Measurements from ENCODE around the gene EXOC6B.

The EXOC6B gene

GRCh38 chr2:72636210-72636609 is 189.6 kb downstream of the EXOC6B start:
- Histone ChIP-seq H3K9me3 (ENCODE audit: control insufficient read depth, insufficient read depth, low read length) (peaks cover 7% of the 10 kb centered on the region; the same call in 1 of the 2 replicates), H3K36me3 (ENCODE audit: control insufficient read depth, insufficient read depth, low read length) (no peaks in the 10 kb centered on the region), H3K4me1 (ENCODE audit: control insufficient read depth, insufficient read depth, low read length) (peaks cover 10% of the 10 kb centered on the region), H3K4me3 (ENCODE audit: low read depth, low read length) (no peak overlapping the region), H3K27ac (ENCODE audit: low read depth, low read length) (no peak overlapping the region), H3K9ac (ENCODE audit: low read depth, low read length) (no peak overlapping the region), H3K27me3 (ENCODE audit: control insufficient read depth, insufficient read depth, low read length) (no peaks in the 10 kb centered on the region)

- Histone ChIP-seq H3K4me3 (ENCODE audit: low read depth, low read length) (no peak overlapping the region), H3K27me3 (ENCODE audit: control insufficient read depth, insufficient read depth, low read length) (no peaks in the 10 kb centered on the region), H3K27ac (ENCODE audit: low read depth, low read length) (no peak overlapping the region), H3K9ac (ENCODE audit: low read depth, low read length) (no peak overlapping the region), H3K36me3 (ENCODE audit: control insufficient read depth, insufficient read depth, low read length) (no peaks in the 10 kb centered on the region), H3K9me3 (ENCODE audit: control insufficient read depth, insufficient read depth, low read length) (no peaks in the 10 kb centered on the region), H3K4me1 (ENCODE audit: control insufficient read depth, insufficient read depth, low read length) (peaks cover 12% of the 10 kb centered on the region; the same call in 1 of the 2 replicates)
These were observed 195.1 kb downstream of the EXOC6B start for GRCh38 chr2:72630767-72631166.

- no peaks in the 10 kb centered on the region for H3K27me3 ChIP-seq (ENCODE audit: control insufficient read depth, insufficient read depth, low read length)
- H3K9me3 ChIP-seq (ENCODE audit: control insufficient read depth, insufficient read depth, low read length) = no peaks in the 10 kb centered on the region
- no peak overlapping the region for H3K9ac ChIP-seq (ENCODE audit: low read depth, low read length)
- H3K36me3 ChIP-seq (ENCODE audit: control insufficient read depth, insufficient read depth, low read length) = no peaks in the 10 kb centered on the region
- H3K27ac ChIP-seq (ENCODE audit: low read depth, low read length) = no peak overlapping the region
- H3K4me3 ChIP-seq (ENCODE audit: low read depth, low read length) = no peak overlapping the region
- H3K4me1 ChIP-seq (ENCODE audit: control insufficient read depth, insufficient read depth, low read length) = peaks cover 12% of the 10 kb centered on the region; the same call in 1 of the 2 replicates
These were observed 196.8 kb downstream of the EXOC6B start for GRCh38 chr2:72629062-72629461.

GRCh38 chr2:72627083-72627482 is 198.8 kb downstream of the EXOC6B start:
- Histone ChIP-seq H3K27me3 (ENCODE audit: control insufficient read depth, insufficient read depth, low read length) (no peaks in the 10 kb centered on the region), H3K9ac (ENCODE audit: low read depth, low read length) (no peak overlapping the region), H3K36me3 (ENCODE audit: control insufficient read depth, insufficient read depth, low read length) (no peaks in the 10 kb centered on the region), H3K4me1 (ENCODE audit: control insufficient read depth, insufficient read depth, low read length) (peaks cover 12% of the 10 kb centered on the region; the same call in 1 of the 2 replicates), H3K27ac (ENCODE audit: low read depth, low read length) (no peak overlapping the region), H3K4me3 (ENCODE audit: low read depth, low read length) (no peak overlapping the region), H3K9me3 (ENCODE audit: control insufficient read depth, insufficient read depth, low read length) (no peaks in the 10 kb centered on the region)

GRCh38 chr2:72625366-72625765 is 200.5 kb downstream of the EXOC6B start:
- H3K9ac ChIP-seq (ENCODE audit: low read depth, low read length) = no peak overlapping the region
- no peak overlapping the region for H3K4me3 ChIP-seq (ENCODE audit: low read depth, low read length)
- no peaks in the 10 kb centered on the region for H3K36me3 ChIP-seq (ENCODE audit: control insufficient read depth, insufficient read depth, low read length)
- peaks cover 12% of the 10 kb centered on the region; the same call in 1 of the 2 replicates for H3K4me1 ChIP-seq (ENCODE audit: control insufficient read depth, insufficient read depth, low read length)
- no peak overlapping the region for H3K27ac ChIP-seq (ENCODE audit: low read depth, low read length)
- no peaks in the 10 kb centered on the region for H3K27me3 ChIP-seq (ENCODE audit: control insufficient read depth, insufficient read depth, low read length)
- H3K9me3 ChIP-seq (ENCODE audit: control insufficient read depth, insufficient read depth, low read length) = no peaks in the 10 kb centered on the region

- Histone ChIP-seq H3K27ac (ENCODE audit: low read depth, low read length) (no peak overlapping the region), H3K27me3 (ENCODE audit: control insufficient read depth, insufficient read depth, low read length) (no peaks in the 10 kb centered on the region), H3K4me1 (ENCODE audit: control insufficient read depth, insufficient read depth, low read length) (peaks cover 20% of the 10 kb centered on the region)
These were observed 202.4 kb downstream of the EXOC6B start for GRCh38 chr2:72623481-72623880.

GRCh38 chr2:72619626-72620025 is 206.2 kb downstream of the EXOC6B start:
- Histone ChIP-seq H3K9ac (ENCODE audit: low read depth, low read length) (no peak overlapping the region), H3K9me3 (ENCODE audit: control insufficient read depth, insufficient read depth, low read length) (no peaks in the 10 kb centered on the region), H3K36me3 (ENCODE audit: control insufficient read depth, insufficient read depth, low read length) (no peaks in the 10 kb centered on the region), H3K4me1 (ENCODE audit: control insufficient read depth, insufficient read depth, low read length) (peaks cover 12% of the 10 kb centered on the region; the same call in 1 of the 2 replicates), H3K27me3 (ENCODE audit: control insufficient read depth, insufficient read depth, low read length) (no peaks in the 10 kb centered on the region), H3K27ac (ENCODE audit: low read depth, low read length) (no peak overlapping the region), H3K4me3 (ENCODE audit: low read depth, low read length) (no peak overlapping the region)

More at GRCh38 chr2:72623481-72623880, 202.4 kb downstream of the EXOC6B start:
- no peaks in the 10 kb centered on the region for H3K9me3 ChIP-seq (ENCODE audit: control insufficient read depth, insufficient read depth, low read length)
- H3K4me3 ChIP-seq (ENCODE audit: low read depth, low read length) = no peak overlapping the region
- H3K9ac ChIP-seq (ENCODE audit: low read depth, low read length) = no peak overlapping the region
- no peaks in the 10 kb centered on the region for H3K36me3 ChIP-seq (ENCODE audit: control insufficient read depth, insufficient read depth, low read length)

GRCh38 chr2:72613931-72614330 is 211.9 kb downstream of the EXOC6B start:
- Histone ChIP-seq H3K27ac (ENCODE audit: low read depth, low read length) (no peak overlapping the region), H3K9ac (ENCODE audit: low read depth, low read length) (no peak overlapping the region), H3K27me3 (ENCODE audit: control insufficient read depth, insufficient read depth, low read length) (no peaks in the 10 kb centered on the region), H3K4me1 (ENCODE audit: control insufficient read depth, insufficient read depth, low read length) (0 out of 2 replicates have a peak, but pooled peaks cover 5% of the 10 kb centered on the region), H3K9me3 (ENCODE audit: control insufficient read depth, insufficient read depth, low read length) (no peaks in the 10 kb centered on the region), H3K36me3 (ENCODE audit: control insufficient read depth, insufficient read depth, low read length) (no peaks in the 10 kb centered on the region), H3K4me3 (ENCODE audit: low read depth, low read length) (no peak overlapping the region)

GRCh38 chr2:72612614-72613160 is 213.1 kb downstream of the EXOC6B start:
- Histone ChIP-seq H3K36me3 (ENCODE audit: control insufficient read depth, insufficient read depth, low read length) (no peaks in the 10 kb centered on the region), H3K27ac (ENCODE audit: low read depth, low read length) (no peak overlapping the region)

GRCh38 chr2:72607189-72607588 is 218.6 kb downstream of the EXOC6B start:
- H3K27me3 ChIP-seq (ENCODE audit: control insufficient read depth, insufficient read depth, low read length) = no peaks in the 10 kb centered on the region
- H3K27ac ChIP-seq (ENCODE audit: low read depth, low read length) = no peak overlapping the region
- no peak overlapping the region for H3K9ac ChIP-seq (ENCODE audit: low read depth, low read length)
- H3K36me3 ChIP-seq (ENCODE audit: control insufficient read depth, insufficient read depth, low read length) = no peaks in the 10 kb centered on the region
- H3K4me1 ChIP-seq (ENCODE audit: control insufficient read depth, insufficient read depth, low read length) = peaks cover 11% of the 10 kb centered on the region
- no peak overlapping the region for H3K4me3 ChIP-seq (ENCODE audit: low read depth, low read length)
- no peaks in the 10 kb centered on the region for H3K9me3 ChIP-seq (ENCODE audit: control insufficient read depth, insufficient read depth, low read length)

More at GRCh38 chr2:72612614-72613160, 213.1 kb downstream of the EXOC6B start:
- Histone ChIP-seq H3K4me3 (ENCODE audit: low read depth, low read length) (no peak overlapping the region), H3K27me3 (ENCODE audit: control insufficient read depth, insufficient read depth, low read length) (no peaks in the 10 kb centered on the region), H3K4me1 (ENCODE audit: control insufficient read depth, insufficient read depth, low read length) (0 out of 2 replicates have a peak, but pooled peaks cover 5% of the 10 kb centered on the region), H3K9me3 (ENCODE audit: control insufficient read depth, insufficient read depth, low read length) (no peaks in the 10 kb centered on the region), H3K9ac (ENCODE audit: low read depth, low read length) (no peak overlapping the region)

- H3K4me1 ChIP-seq (ENCODE audit: control insufficient read depth, insufficient read depth, low read length) = peaks cover 11% of the 10 kb centered on the region
- no peak overlapping the region for H3K4me3 ChIP-seq (ENCODE audit: low read depth, low read length)
- H3K9me3 ChIP-seq (ENCODE audit: control insufficient read depth, insufficient read depth, low read length) = no peaks in the 10 kb centered on the region
- no peak overlapping the region for H3K27ac ChIP-seq (ENCODE audit: low read depth, low read length)
- H3K36me3 ChIP-seq (ENCODE audit: control insufficient read depth, insufficient read depth, low read length) = no peaks in the 10 kb centered on the region
- no peak overlapping the region for H3K9ac ChIP-seq (ENCODE audit: low read depth, low read length)
- H3K27me3 ChIP-seq (ENCODE audit: control insufficient read depth, insufficient read depth, low read length) = no peaks in the 10 kb centered on the region
These were observed 219.9 kb downstream of the EXOC6B start for GRCh38 chr2:72605836-72606442.

Measured in HUES48 (cell line).